Transverse colon (tissue), 4 donors: ENCODE results near the gene EDC3. TPM values are rescaled to one million over a fixed set of nuclear protein-coding genes. Genes with fewer than 3 reads are reported as not detected.
"Not testable (repeated sequence)": the region's sequence is repeated elsewhere in the genome, so short reads cannot be mapped to it uniquely, and the experiment has no call there.

Source experiments
- DNase-seq: peaks from one replicate; pipeline ENCODE4 v3.0.0-alpha.2; 2019
- H3K27ac ChIP-seq, 4 donors: fragments of 200-600 bp; sonication (generic); 2 replicates each; pipeline ENCODE4 v1.5.1; 2016 to 2018; ENCODE audit warnings: inconsistent platforms in 4 of 4
- H3K27me3 ChIP-seq: fragments of 200-600 bp; sonication (generic); 2 replicates; pipeline ENCODE4 v1.5.1; 2017; ENCODE audit warnings: inconsistent platforms
- H3K36me3 ChIP-seq, 4 donors: fragments of 200-600 bp; sonication (generic); 2 replicates each; pipeline ENCODE4 v1.5.1; 2017 to 2019; ENCODE audit warnings: inconsistent platforms in 4 of 4
- H3K4me1 ChIP-seq, 4 donors: fragments of 200-600 bp; sonication (generic); 2 replicates each; pipeline ENCODE4 v1.5.1; 2017 to 2020; ENCODE audit warnings: inconsistent platforms in 4 of 4
- H3K4me3 ChIP-seq, 4 donors: fragments of 200-600 bp; sonication (generic); 1 replicate in 1 of 4; 2 replicates in 3 of 4; pipeline versions ENCODE4 v1.5.1 to v1.6.1; 2017 to 2019; ENCODE audit warnings: inconsistent platforms in 4 of 4
- H3K9me3 ChIP-seq, 2 donors: fragments of 200-600 bp; sonication (generic); 2 replicates each; pipeline ENCODE4 v1.5.1; 2017 to 2019; ENCODE audit warnings: inconsistent platforms in 2 of 2
- EP300 ChIP-seq: sonication (generic); formaldehyde crosslinking; IDR thresholded peaks from one replicate; pipeline ENCODE4 v1.6.1; 2017; ENCODE audit warnings: antibody characterized with exemption, low read depth
- POLR2A ChIP-seq: fragments of 450-650 bp; IDR thresholded peaks from one replicate; pipeline ENCODE4 v1.6.1; 2016; ENCODE audit warnings: antibody characterized with exemption, mild to moderate bottlenecking, moderate library complexity
- POLR2AphosphoS5 ChIP-seq, 3 donors: sonication (generic); formaldehyde crosslinking; IDR thresholded peaks; one replicate each; pipeline ENCODE4 v1.6.1; 2016; ENCODE audit warnings: antibody characterized with exemption in 3 of 3
- WGBS, 2 donors: methylation state at CpG; one replicate each; pipeline ENCODE4 v1.1.5; 2018; ENCODE audit warnings: low coverage in 1 of 2; 5-methylcytosine and 5-hydroxymethylcytosine counted together
- in situ Hi-C, 4 donors: fragments of 200-750 bp; cut with MboI; loops; one replicate each; pipeline versions ENCODE4 v1.15.0 to v1.15.1; 2017; ENCODE audit warnings: low sequenced_read_pairs in 3 of 4, low pct_ligation_motif_present in 1 of 4, low pct_unique_long_range_greater_than_20kb in 1 of 4
- intact Hi-C: fragments of 100-400 bp; cut with DNase I; formaldehyde crosslinking; loops from one replicate; pipeline ENCODE4 v1.15.1; 2023; ENCODE audit warnings: low total_unique reads
- total RNA-seq, 4 donors: library from RNA; depleted of rRNA; stranded (reverse); fragments of >200 nt; gene quantifications; one replicate each; pipeline ENCODE4 v1.1.0, GENCODE V29; 2016
- TF ChIP-seq, protein P1 (sequence below), 5 experiments: fragments of 200-600 bp in 3 of 5; fragments of 450-650 bp in 2 of 5; sonication (generic) in 3 of 5; IDR thresholded peaks; 1 replicate in 2 of 5; 2 replicates in 3 of 5; pipeline ENCODE4 v1.5.1; 2016 to 2017; ENCODE audit warnings: antibody characterized with exemption in 5 of 5, inconsistent platforms in 3 of 5, mild to moderate bottlenecking in 2 of 5, moderate library complexity in 1 of 5

The EDC3 gene
- total RNA-seq, 4 donors from 2014 or later = 23.2 to 112 (median 29.4) TPM

- in situ Hi-C loops = no loop called here
- 0 to 3% methylated on average over 3 to 26 of the region's 26 CpGs for WGBS, 2 donors
- peak; percentile 89 to 94 (median 90) for TF ChIP-seq POLR2AphosphoS5 (IDR thresholded peaks at IDR 0.05)
- TF ChIP-seq EP300 = no peak
- TF ChIP-seq, protein P1, sequence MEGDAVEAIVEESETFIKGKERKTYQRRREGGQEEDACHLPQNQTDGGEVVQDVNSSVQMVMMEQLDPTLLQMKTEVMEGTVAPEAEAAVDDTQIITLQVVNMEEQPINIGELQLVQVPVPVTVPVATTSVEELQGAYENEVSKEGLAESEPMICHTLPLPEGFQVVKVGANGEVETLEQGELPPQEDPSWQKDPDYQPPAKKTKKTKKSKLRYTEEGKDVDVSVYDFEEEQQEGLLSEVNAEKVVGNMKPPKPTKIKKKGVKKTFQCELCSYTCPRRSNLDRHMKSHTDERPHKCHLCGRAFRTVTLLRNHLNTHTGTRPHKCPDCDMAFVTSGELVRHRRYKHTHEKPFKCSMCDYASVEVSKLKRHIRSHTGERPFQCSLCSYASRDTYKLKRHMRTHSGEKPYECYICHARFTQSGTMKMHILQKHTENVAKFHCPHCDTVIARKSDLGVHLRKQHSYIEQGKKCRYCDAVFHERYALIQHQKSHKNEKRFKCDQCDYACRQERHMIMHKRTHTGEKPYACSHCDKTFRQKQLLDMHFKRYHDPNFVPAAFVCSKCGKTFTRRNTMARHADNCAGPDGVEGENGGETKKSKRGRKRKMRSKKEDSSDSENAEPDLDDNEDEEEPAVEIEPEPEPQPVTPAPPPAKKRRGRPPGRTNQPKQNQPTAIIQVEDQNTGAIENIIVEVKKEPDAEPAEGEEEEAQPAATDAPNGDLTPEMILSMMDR (IDR thresholded peaks at IDR 0.05) = no peak
- TF ChIP-seq POLR2A = peak; percentile 83
- DNase-seq = peak; percentile 95
- no peaks in the 10 kb centered on the region for H3K27me3 ChIP-seq
- peaks cover 7 to 20% (median 13%) of the 10 kb centered on the region in 4 donors for H3K4me1 ChIP-seq
- H3K27ac ChIP-seq = peak overlapping the region; percentile 88 to 91 (median 88)
- H3K9me3 ChIP-seq = no peaks in the 10 kb centered on the region
- no peaks in the 10 kb centered on the region for H3K36me3 ChIP-seq
- intact Hi-C loops = no loop called here
- peak overlapping the region; percentile 39 to 64 (median 48) for H3K4me3 ChIP-seq
Measured at GRCh38 chr15:74598126-74598842, 97.5 kb downstream of the EDC3 start.

DNA sequence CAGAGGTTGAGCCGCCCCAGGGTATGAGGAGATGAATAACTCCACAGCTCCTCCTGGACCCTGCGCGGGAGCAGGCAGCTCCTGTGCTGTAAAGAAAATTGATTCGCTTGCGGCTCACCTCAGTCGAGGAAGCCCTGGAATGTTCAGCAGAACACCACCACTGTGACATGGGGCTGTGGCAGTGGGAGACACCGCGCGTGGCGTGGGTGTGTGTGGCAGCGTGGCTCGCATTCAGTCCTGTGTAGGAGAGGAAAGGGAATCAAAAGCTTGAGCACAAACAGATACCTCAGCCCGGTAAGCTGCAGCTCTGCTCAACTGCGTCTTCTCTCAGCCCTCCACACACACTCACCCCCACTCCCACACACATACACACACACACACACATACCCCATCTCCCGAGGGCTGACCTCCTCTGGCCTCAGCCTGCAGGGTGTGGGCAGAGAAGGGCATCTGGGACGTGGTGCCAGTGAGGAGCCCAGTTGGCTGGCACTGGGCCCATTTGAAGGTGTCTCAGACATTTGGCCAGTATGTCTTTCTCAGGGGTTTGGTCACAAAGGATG lies 98.6 kb downstream of the EDC3 start:
- H3K27ac ChIP-seq, H3K27me3 ChIP-seq, H3K4me3 ChIP-seq, H3K36me3 ChIP-seq, DNase-seq, in situ Hi-C loops, H3K9me3 ChIP-seq, intact Hi-C loops: not testable (repeated sequence)
- peaks cover 7 to 20% (median 13%) of the 10 kb centered on the region in 4 donors for H3K4me1 ChIP-seq
- 91% methylated on average over 15 of the region's 16 CpGs; no CpG with 5 or more reads in 1 of the 2 donors for WGBS, 2 donors

DNA sequence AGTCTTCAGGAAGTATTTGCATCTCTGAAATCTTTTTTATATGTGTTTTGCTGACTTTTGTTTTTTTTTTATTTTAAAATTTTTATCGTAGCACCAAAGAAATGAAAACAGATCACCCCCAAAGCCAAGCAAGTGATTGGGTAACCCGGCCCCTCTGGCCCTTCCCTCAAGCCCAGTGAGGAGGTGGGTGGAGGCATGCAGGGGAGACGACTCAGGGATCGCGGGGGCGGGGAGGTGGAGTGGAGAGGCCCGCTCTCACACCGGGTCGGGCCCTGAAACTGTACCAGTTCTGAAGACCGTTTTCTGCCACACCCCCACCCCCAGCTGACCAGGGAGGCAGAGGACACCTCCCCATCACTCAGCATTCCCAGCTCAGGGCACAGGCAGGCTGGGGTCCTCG lies 99.1 kb downstream of the EDC3 start:
- 89% methylated on average over 10 of the region's 11 CpGs; no CpG with 5 or more reads in 1 of the 2 donors for WGBS, 2 donors
- H3K27ac ChIP-seq, H3K36me3 ChIP-seq, DNase-seq, H3K9me3 ChIP-seq, H3K4me3 ChIP-seq, H3K27me3 ChIP-seq, intact Hi-C loops, in situ Hi-C loops: not testable (repeated sequence)
- peaks cover 7 to 20% (median 13%) of the 10 kb centered on the region in 4 donors for H3K4me1 ChIP-seq

GRCh38 chr15:74595271-74595670 lies 100.6 kb downstream of the EDC3 start:
- WGBS, 2 donors = 92% methylated on average over 5 of the region's 5 CpGs; no CpG with 5 or more reads in 1 of the 2 donors

DNA sequence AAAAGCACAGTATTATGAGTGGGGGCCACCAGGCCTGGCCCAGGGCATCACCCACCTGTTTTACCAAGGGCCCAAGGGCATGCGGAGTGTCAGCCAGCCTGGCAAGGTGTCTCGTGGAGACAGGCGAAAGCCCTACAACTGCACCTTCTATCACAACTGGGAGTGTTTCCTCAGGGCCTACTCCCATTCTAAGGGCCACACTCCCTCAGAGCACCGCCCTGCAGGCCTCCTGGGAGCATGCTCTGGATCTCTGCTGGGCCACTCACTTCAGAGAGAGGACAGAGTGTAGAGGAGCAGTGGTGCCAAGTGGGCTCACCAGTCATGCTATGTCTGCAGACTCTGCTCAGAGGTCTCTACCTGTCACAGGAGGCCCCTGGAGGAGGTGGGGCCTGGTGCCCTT lies 101.4 kb downstream of the EDC3 start:
- no peaks in the 10 kb centered on the region for H3K9me3 ChIP-seq
- H3K4me1 ChIP-seq = peaks cover 4 to 14% (median 8%) of the 10 kb centered on the region in 4 donors
- no peaks in the 10 kb centered on the region for H3K27me3 ChIP-seq
- in situ Hi-C loops (no loop called here), intact Hi-C loops (no loop called here)
- DNase-seq = no peak
- no peak overlapping the region for H3K4me3 ChIP-seq
- peaks cover 0 to 10% (median 0%) of the 10 kb centered on the region in 4 donors for H3K36me3 ChIP-seq
- no peak for TF ChIP-seq POLR2A
- TF ChIP-seq, protein P1 (IDR thresholded peaks at IDR 0.05) = no peak
- no peak for TF ChIP-seq EP300
- no peak for TF ChIP-seq POLR2AphosphoS5 (IDR thresholded peaks at IDR 0.05)
- 98% methylated on average over 4 of the region's 4 CpGs; no CpG with 5 or more reads in 1 of the 2 donors for WGBS, 2 donors
- no peak overlapping the region for H3K27ac ChIP-seq

More at GRCh38 chr15:74595271-74595670, 100.6 kb downstream of the EDC3 start:
- Histone ChIP-seq H3K27ac (no peak overlapping the region), H3K9me3 (no peaks in the 10 kb centered on the region), H3K36me3 (peaks cover 0 to 7% (median 0%) of the 10 kb centered on the region in 4 donors), H3K27me3 (no peaks in the 10 kb centered on the region), H3K4me3 (no peak overlapping the region), H3K4me1 (peaks cover 7 to 20% (median 13%) of the 10 kb centered on the region in 4 donors)
- intact Hi-C loops = no loop called here
- TF ChIP-seq POLR2A (no peak), POLR2AphosphoS5 (IDR thresholded peaks at IDR 0.05) (no peak), EP300 (no peak)
- TF ChIP-seq, protein P1 (IDR thresholded peaks at IDR 0.05) = no peak
- in situ Hi-C loops = no loop called here
- DNase-seq = no peak
